OCI-LY7 (cell line): Measurements from ENCODE around the gene AMIGO3. TPM values are rescaled to one million over a fixed set of nuclear protein-coding genes. Genes with fewer than 3 reads are reported as not detected.
"Not testable (repeated sequence)": the region's sequence is repeated elsewhere in the genome, so short reads cannot be mapped to it uniquely, and the experiment has no call there.

Source experiments
- BruUV-seq: library from RNA; stranded (reverse); fragments of 400-500 nt; replicated peaks from 2 replicates; lab custom pipeline; 2021; lab: Mats Ljungman, UMichigan
- CTCF ChIA-PET: fragments of 300-600 bp; sonication (Branson Sonifier 250); formaldehyde crosslinking; loops from one replicate; lab custom pipeline; 2022; ENCODE audit warnings: antibody characterized with exemption; ENCODE audit not compliant: unreplicated experiment; lab: Charles Lee
- POLR2A ChIA-PET: fragments of 300-600 bp; sonication (Branson Sonifier 250); formaldehyde crosslinking; loops from one replicate; lab custom pipeline; 2022; ENCODE audit warnings: antibody characterized with exemption; lab: Charles Lee
- DNase-seq: peaks from one replicate; pipeline ENCODE4 v3.0.0-alpha.2; 2015; ENCODE audit warnings: low spot score
- H2AFZ ChIP-seq: fragments of 200-600 bp; sonication (generic), shearing (Covaris generic); 2 replicates; pipeline ENCODE4 v1.6.1; 2014; ENCODE audit warnings: mild to moderate bottlenecking, antibody characterized with exemption, low read length, moderate library complexity
- H3K27ac ChIP-seq: fragments of 200-600 bp; sonication (generic); 2 replicates; pipeline ENCODE4 v1.5.1; 2014; ENCODE audit warnings: mixed run types, low read depth, mild to moderate bottlenecking, moderate library complexity, low read length, inconsistent platforms; ENCODE audit not compliant: poor library complexity, severe bottlenecking
- H3K36me3 ChIP-seq: fragments of 200-600 bp; sonication (generic); 2 replicates; pipeline ENCODE4 v1.6.1; 2014; ENCODE audit warnings: mild to moderate bottlenecking, antibody characterized with exemption, low read length, moderate library complexity, mixed read lengths; ENCODE audit not compliant: insufficient read depth
- H3K4me1 ChIP-seq: fragments of 200-600 bp; sonication (generic); 2 replicates; pipeline ENCODE4 v1.5.1; 2014; ENCODE audit warnings: mild to moderate bottlenecking, low read length; ENCODE audit not compliant: insufficient read depth, poor library complexity, severe bottlenecking
- H3K4me2 ChIP-seq: fragments of 200-600 bp; sonication (generic); 2 replicates; pipeline ENCODE4 v1.6.1; 2014; ENCODE audit warnings: mild to moderate bottlenecking, low read length
- H3K4me3 ChIP-seq: fragments of 200-600 bp; sonication (generic); 2 replicates; pipeline ENCODE4 v1.5.1; 2014; ENCODE audit warnings: mild to moderate bottlenecking, low read depth, low read length; ENCODE audit not compliant: poor library complexity, severe bottlenecking
- H3K79me2 ChIP-seq: fragments of 200-600 bp; sonication (generic); 2 replicates; pipeline ENCODE4 v1.6.1; 2016; ENCODE audit warnings: low read depth, mild to moderate bottlenecking, low read length, moderate library complexity, mixed read lengths; ENCODE audit not compliant: insufficient read depth
- H3K9me2 ChIP-seq: fragments of 200-600 bp; sonication (generic); 2 replicates; pipeline ENCODE4 v1.6.1; 2016; ENCODE audit warnings: mild to moderate bottlenecking, low read length, mixed read lengths; ENCODE audit not compliant: insufficient read depth
- H3K9me3 ChIP-seq: fragments of 200-600 bp; sonication (generic); 2 replicates; pipeline ENCODE4 v1.6.1; 2014; ENCODE audit warnings: mild to moderate bottlenecking, mixed run types, low read length, mixed read lengths
- H4K20me1 ChIP-seq: fragments of 200-600 bp; sonication (generic); 2 replicates; pipeline ENCODE4 v1.6.1; 2014; ENCODE audit warnings: mild to moderate bottlenecking, antibody characterized with exemption, low read length, moderate library complexity, mixed read lengths; ENCODE audit not compliant: insufficient read depth
- CTCF ChIP-seq: fragments of 200-600 bp; sonication (generic); conservative IDR thresholded peaks from 2 replicates; pipeline ENCODE4 v1.5.1; 2014; ENCODE audit warnings: mild to moderate bottlenecking, antibody characterized with exemption, low read length, moderate library complexity, mixed read lengths
- EZH2phosphoT487 ChIP-seq: fragments of 200-600 bp; sonication (generic); IDR thresholded peaks from 2 replicates; pipeline ENCODE4 v1.6.1; 2018; ENCODE audit warnings: low read depth, borderline replicate concordance, mild to moderate bottlenecking, mixed run types, antibody characterized with exemption, low read length, moderate library complexity, mixed read lengths
- intact Hi-C: fragments of 100-400 bp; cut with micrococcal nuclease; formaldehyde crosslinking; loops from one replicate; pipeline ENCODE4 v1.10.0; 2022; ENCODE audit not compliant: unreplicated experiment
- total RNA-seq, 2 experiments: library from RNA; depleted of rRNA in 1 of 2; stranded (reverse); fragments of >200 nt in 1 of 2; shearing (Covaris generic) in 1 of 2; gene quantifications; 2 replicates each; pipeline ENCODE4 v1.2.3, GENCODE V29; 2014 to 2022

Gene AMIGO3
- total RNA-seq, 2 experiments from 2014 or later = 0.80 to 4.4 TPM

GRCh38 chr3:49691481-49691880 is 28.0 kb downstream of the AMIGO3 start:
- H3K79me2 ChIP-seq, H3K9me2 ChIP-seq, H2AFZ ChIP-seq, H3K4me2 ChIP-seq, CTCF ChIA-PET, H3K27ac ChIP-seq, H3K9me3 ChIP-seq, intact Hi-C loops, H4K20me1 ChIP-seq, DNase-seq, H3K4me3 ChIP-seq, BruUV-seq, POLR2A ChIA-PET, H3K36me3 ChIP-seq: not testable (repeated sequence)
- H3K4me1 ChIP-seq = peaks cover 11% of the 10 kb centered on the region

- Histone ChIP-seq H3K4me1 (peaks cover 11% of the 10 kb centered on the region), H3K4me3 (peak overlapping the region; percentile 82), H3K4me2 (peak overlapping the region; percentile 93; the same call in 1 of the 2 replicates)
- BruUV-seq, intact Hi-C loops, H3K9me2 ChIP-seq, H4K20me1 ChIP-seq, H3K27ac ChIP-seq, H3K9me3 ChIP-seq, CTCF ChIA-PET, DNase-seq, H2AFZ ChIP-seq, H3K79me2 ChIP-seq, H3K36me3 ChIP-seq: not testable (repeated sequence)
- POLR2A ChIA-PET = interaction anchor here (0.6 kb wide), 1 partner anchor 19 kb away, joined by 3 read pairs; no protein-coding TSS in a partner anchor
Measured at GRCh38 chr3:49690856-49691255, 28.6 kb downstream of the AMIGO3 start.

- H3K9me3 ChIP-seq, H4K20me1 ChIP-seq, H3K9me2 ChIP-seq, POLR2A ChIA-PET, CTCF ChIA-PET, DNase-seq, intact Hi-C loops, H3K36me3 ChIP-seq, BruUV-seq, H3K79me2 ChIP-seq: not testable (repeated sequence)
- H3K27ac ChIP-seq = peak overlapping the region; percentile 11
- peak overlapping the region; percentile 82 for H3K4me3 ChIP-seq
- H2AFZ ChIP-seq = peak overlapping the region; percentile 63
- H3K4me2 ChIP-seq = peak overlapping the region; percentile 93
- H3K4me1 ChIP-seq = peaks cover 11% of the 10 kb centered on the region
Measured at GRCh38 chr3:49689908-49690624, 29.4 kb downstream of the AMIGO3 start.

GRCh38 chr3:49689046-49689907 is 30.2 kb downstream of the AMIGO3 start, which contains the start of the genes MST1 and RNF123:
TSS of gene MST1 (minus strand) at chr3:49689474. CDS start at chr3:49688691, 783 bp downstream.
TSS of gene RNF123 (plus strand) at chr3:49689557. CDS start at chr3:49691166, 1,609 bp downstream.
- peak within 1 kb of the TSS; percentile 82 for H3K4me3 ChIP-seq
- BruUV-seq = TSS peak; percentile 94

More at GRCh38 chr3:49689046-49689907, 30.2 kb downstream of the AMIGO3 start, which contains the start of the genes MST1 and RNF123:
- H3K4me1 ChIP-seq = peaks cover 11% of the 10 kb centered on the region
- H3K4me2 ChIP-seq = peak within 1 kb of the TSS; percentile 93
- intact Hi-C loops = no loop called here
- no peaks in the 10 kb centered on the region for H4K20me1 ChIP-seq
- H3K79me2 ChIP-seq = peaks cover 7% of the 10 kb centered on the region; the same call in 1 of the 2 replicates
- ChIA-PET POLR2A (no interaction called here), CTCF (no interaction called here)
- peak; percentile 60 for TF ChIP-seq CTCF
- no peak for TF ChIP-seq EZH2phosphoT487
- H3K27ac ChIP-seq = peak within 1 kb of the TSS; percentile 22
- peak; percentile 95 for DNase-seq
- H3K36me3 ChIP-seq = no peaks in the 10 kb centered on the region
- peak within 1 kb of the TSS; percentile 63 for H2AFZ ChIP-seq
- H3K9me2 ChIP-seq = no peaks in the 10 kb centered on the region
- no peaks in the 10 kb centered on the region for H3K9me3 ChIP-seq
